HL-60 (cell line): ENCODE measurements around the gene POU2F1.

ENCODE experiments used
- CTCF ChIP-seq: IDR thresholded peaks from one replicate; pipeline ENCODE4 v1.5.1; 2011; ENCODE audit warnings: low read length, control low read depth, inconsistent platforms; ENCODE audit not compliant: insufficient read depth
- GABPA ChIP-seq: IDR thresholded peaks from 2 replicates; pipeline ENCODE4 v1.6.1; 2012; ENCODE audit warnings: low read depth
- POLR2AphosphoS5 ChIP-seq: IDR thresholded peaks from 2 replicates; pipeline ENCODE4 v1.6.1; 2012; ENCODE audit warnings: low read depth

DNA sequence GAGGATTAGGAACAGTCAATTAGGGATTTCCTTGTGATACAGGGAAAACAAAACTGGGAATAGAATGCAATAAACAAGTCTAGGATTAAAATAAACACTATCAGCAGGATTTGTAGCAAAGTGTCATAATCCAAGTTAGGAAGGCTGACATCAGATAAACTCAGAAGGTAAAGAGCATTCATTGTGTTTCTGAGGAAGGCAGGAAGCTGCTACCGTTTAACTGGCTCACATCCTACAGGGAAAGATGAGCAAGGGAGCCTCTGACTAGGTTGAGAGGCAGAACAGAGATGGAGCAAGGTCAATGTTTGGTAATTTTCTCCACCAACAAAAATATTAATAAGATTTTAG is 124.7 kb downstream of the POU2F1 start:
- no peak for TF ChIP-seq CTCF
- no peak for TF ChIP-seq GABPA
- TF ChIP-seq POLR2AphosphoS5 = no peak
